Heart left ventricle (tissue), 13 donors: ENCODE data around the gene TTN.

Experiments
- POLR2A ChIP-seq, 2 donors: fragments of 450-650 bp; IDR thresholded peaks; one replicate each; pipeline ENCODE4 v1.6.1; 2017; ENCODE audit warnings: antibody characterized with exemption in 2 of 2, mild to moderate bottlenecking in 2 of 2, moderate library complexity in 2 of 2
- TF ChIP-seq, protein P1 (sequence below), 12 donors: fragments of 200-600 bp; sonication (generic) in 4 of 12; IDR thresholded peaks; one replicate each; pipeline versions ENCODE4 v1.5.0 to v1.8.0; 2018 to 2022; ENCODE audit warnings: antibody characterized with exemption in 12 of 12, mild to moderate bottlenecking in 5 of 12
- donor health status: ischemic (EF 13 %, LVEDD 7.1; RV severe dilation, severe dysfunction).
- donor health status: DM: no; HTN: yes; CAD: no.
- donor health status: DM: no; HTN: no; CAD: no.
- donor health status: ischemic (EF 25% LVEDD 6.9; RV normal size, moderate dysfunction).
- donor health status: ischemic (EF 25% LVEDD 5.7; RV mildly dilated, moderate dysfunction).
- donor health status: ischemic (EF 35%, LVEDD 5.7; RV mildly dilated, moderate dysfunction).
- donor health status: nonischemic (EF 11% LVEDD 7.7; RV severe dilation, severe dysfunction).
- donor health status: DM: yes; HTN: yes; CAD: no.
- donor health status: PGD.
- donor health status: ischemic (EF 29% LVEDD 5.4; RV normal size, mild dysfunction).
- donor health status: nonischemic (EF 23%, LVEDD 6.1; RV moderate dilation, normal function).

DNA sequence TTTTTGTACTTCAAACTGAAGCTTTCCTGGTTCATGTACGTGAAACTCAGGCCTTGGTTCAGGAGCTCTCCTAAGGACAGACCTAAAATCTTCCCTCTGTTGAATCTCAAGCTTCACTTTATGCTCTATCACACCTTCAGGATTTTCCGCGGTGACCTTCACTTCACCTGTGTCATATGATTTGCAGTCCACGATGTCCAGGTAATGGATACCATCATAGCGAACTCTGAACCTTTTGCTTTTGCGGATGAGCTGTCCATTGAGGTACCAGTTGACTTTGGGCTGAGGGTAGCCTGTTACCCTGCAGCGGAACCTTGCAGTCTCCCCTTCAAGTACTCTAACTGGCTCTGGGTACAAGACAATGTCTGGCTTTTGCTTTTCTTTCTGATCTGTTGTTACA, 31.2 kb downstream of the TTN start:
- TF ChIP-seq, protein P1, sequence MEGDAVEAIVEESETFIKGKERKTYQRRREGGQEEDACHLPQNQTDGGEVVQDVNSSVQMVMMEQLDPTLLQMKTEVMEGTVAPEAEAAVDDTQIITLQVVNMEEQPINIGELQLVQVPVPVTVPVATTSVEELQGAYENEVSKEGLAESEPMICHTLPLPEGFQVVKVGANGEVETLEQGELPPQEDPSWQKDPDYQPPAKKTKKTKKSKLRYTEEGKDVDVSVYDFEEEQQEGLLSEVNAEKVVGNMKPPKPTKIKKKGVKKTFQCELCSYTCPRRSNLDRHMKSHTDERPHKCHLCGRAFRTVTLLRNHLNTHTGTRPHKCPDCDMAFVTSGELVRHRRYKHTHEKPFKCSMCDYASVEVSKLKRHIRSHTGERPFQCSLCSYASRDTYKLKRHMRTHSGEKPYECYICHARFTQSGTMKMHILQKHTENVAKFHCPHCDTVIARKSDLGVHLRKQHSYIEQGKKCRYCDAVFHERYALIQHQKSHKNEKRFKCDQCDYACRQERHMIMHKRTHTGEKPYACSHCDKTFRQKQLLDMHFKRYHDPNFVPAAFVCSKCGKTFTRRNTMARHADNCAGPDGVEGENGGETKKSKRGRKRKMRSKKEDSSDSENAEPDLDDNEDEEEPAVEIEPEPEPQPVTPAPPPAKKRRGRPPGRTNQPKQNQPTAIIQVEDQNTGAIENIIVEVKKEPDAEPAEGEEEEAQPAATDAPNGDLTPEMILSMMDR (IDR thresholded peaks at IDR 0.05) = no peak
- no peak for TF ChIP-seq POLR2A (IDR thresholded peaks at IDR 0.05)
